SK-N-SH (cell line): ENCODE results near the gene ITIH2. TPM values are rescaled to one million over a fixed set of nuclear protein-coding genes. Genes with fewer than 3 reads are reported as not detected.

Source experiments
- CTCF ChIA-PET: fragments of 300-600, 350-600 bp; formaldehyde crosslinking; extraction: SDS; loops from one replicate; lab custom pipeline; 2021; lab: Yijun Ruan, JAX
- POLR2A ChIA-PET: fragments of 350-600 bp; sonication (Branson Sonifier 250); formaldehyde crosslinking; extraction: SDS; loops from one replicate; lab custom pipeline; 2020; ENCODE audit warnings: antibody characterized with exemption, inconsistent platforms; lab: Yijun Ruan, JAX
- DNase-seq: peaks from one replicate; pipeline ENCODE4 v3.0.0; 2012
- H2AFZ ChIP-seq: fragments of 200-600 bp; sonication (generic); 2 replicates; pipeline ENCODE4 v1.8.1; 2016; ENCODE audit warnings: antibody characterized with exemption, mild to moderate bottlenecking, low read depth
- H3F3A ChIP-seq: fragments of 200-600 bp; sonication (generic); replicated peaks from 2 replicates; pipeline ENCODE3; 2016; ENCODE audit warnings: antibody characterized with exemption, mild to moderate bottlenecking; ENCODE audit not compliant: insufficient read depth
- H3K27ac ChIP-seq, 2 experiments: fragments of 200-500 bp in 1 of 2; fragments of 200-600 bp in 1 of 2; sonication (Bioruptor generic) in 1 of 2; sonication (generic), shearing (Covaris generic) in 1 of 2; 2 replicates each; pipeline versions ENCODE4 v1.5.1 to v1.6.1; 2014 to 2016; ENCODE audit warnings: low read depth in 2 of 2, inconsistent platforms in 1 of 2, low read length in 1 of 2, mild to moderate bottlenecking in 1 of 2, mixed read lengths in 1 of 2
- H3K27me3 ChIP-seq: fragments of 200-600 bp; sonication (generic), shearing (Covaris generic); 2 replicates; pipeline ENCODE4 v1.6.1; 2016; ENCODE audit warnings: mixed run types; ENCODE audit not compliant: insufficient read depth
- H3K36me3 ChIP-seq, 2 experiments: fragments of 200-500 bp in 1 of 2; fragments of 200-600 bp in 1 of 2; sonication (Bioruptor generic) in 1 of 2; sonication (generic) in 1 of 2; replicated peaks in 1 of 2; 2 replicates each; pipeline versions ENCODE3 to v1.5.1; 2014 to 2016; ENCODE audit warnings: low read length in 1 of 2, mild to moderate bottlenecking in 1 of 2; ENCODE audit not compliant: insufficient read depth in 2 of 2, control insufficient read depth in 1 of 2
- H3K4me1 ChIP-seq, 2 experiments: fragments of 200-500 bp in 1 of 2; fragments of 200-600 bp in 1 of 2; sonication (Bioruptor generic) in 1 of 2; sonication (generic), shearing (Covaris generic) in 1 of 2; 2 replicates each; pipeline versions ENCODE4 v1.5.1 to v1.6.1; 2014 to 2016; ENCODE audit warnings: low read depth in 1 of 2, low read length in 1 of 2, mixed run types in 1 of 2; ENCODE audit not compliant: insufficient read depth in 2 of 2, control insufficient read depth in 1 of 2
- H3K4me2 ChIP-seq: fragments of 200-600 bp; sonication (generic), shearing (Covaris generic); 2 replicates; pipeline ENCODE4 v1.6.1; 2017; ENCODE audit warnings: mixed run types
- H3K4me3 ChIP-seq, 2 experiments: fragments of 200-500 bp in 1 of 2; fragments of 200-600 bp in 1 of 2; sonication (Bioruptor generic) in 1 of 2; sonication (generic), shearing (Covaris generic) in 1 of 2; 2 replicates each; pipeline versions ENCODE4 v1.5.1 to v1.8.1; 2014 to 2016; ENCODE audit warnings: low read depth in 2 of 2, inconsistent platforms in 1 of 2, low read length in 1 of 2, mild to moderate bottlenecking in 1 of 2, mixed read lengths in 1 of 2, moderate library complexity in 1 of 2
- H3K79me2 ChIP-seq: fragments of 200-600 bp; sonication (generic); 2 replicates; pipeline ENCODE4 v1.8.1; 2017; ENCODE audit warnings: mild to moderate bottlenecking; ENCODE audit not compliant: insufficient read depth
- H3K9ac ChIP-seq: fragments of 200-600 bp; sonication (generic); 2 replicates; pipeline ENCODE4 v1.6.1; 2017; ENCODE audit warnings: mixed run types
- H3K9me2 ChIP-seq: fragments of 200-600 bp; sonication (generic); 2 replicates; pipeline ENCODE4 v1.6.1; 2017; ENCODE audit warnings: mixed run types
- H3K9me3 ChIP-seq: fragments of 200-600 bp; sonication (generic); 2 replicates; pipeline ENCODE4 v1.6.1; 2017; ENCODE audit warnings: mixed run types, mild to moderate bottlenecking, moderate library complexity
- H4K20me1 ChIP-seq: fragments of 200-600 bp; sonication (generic); 2 replicates; pipeline ENCODE4 v1.6.1; 2017; ENCODE audit warnings: mild to moderate bottlenecking, mixed run types; ENCODE audit not compliant: insufficient read depth
- CHD2 ChIP-seq: fragments of 150-350 bp; IDR thresholded peaks from 2 replicates; pipeline ENCODE4 v1.6.1; 2018; ENCODE audit warnings: low read length; ENCODE audit not compliant: partially characterized antibody
- ELF1 ChIP-seq: IDR thresholded peaks from 2 replicates; pipeline ENCODE4 v1.4.0; 2012
- EZH2phosphoT487 ChIP-seq: fragments of 200-600 bp; sonication (generic); IDR thresholded peaks from 2 replicates; pipeline ENCODE4 v1.6.1; 2017; ENCODE audit warnings: low read depth, mixed run types, mild to moderate bottlenecking, antibody characterized with exemption, moderate library complexity, borderline replicate concordance
- FOXM1 ChIP-seq: IDR thresholded peaks from 2 replicates; pipeline ENCODE4 v1.4.0; 2012; ENCODE audit warnings: low read depth, mild to moderate bottlenecking
- GATA2 ChIP-seq: sonication (generic); formaldehyde crosslinking; IDR thresholded peaks from 2 replicates; pipeline ENCODE4 v1.5.0; 2020; ENCODE audit warnings: mild to moderate bottlenecking, missing genetic modification reagents
- JUND ChIP-seq: IDR thresholded peaks from 2 replicates; pipeline ENCODE4 v1.4.0; 2012
- MXI1 ChIP-seq: IDR thresholded peaks from 2 replicates; pipeline ENCODE4 v1.6.1; 2012; ENCODE audit warnings: mild to moderate bottlenecking, low read depth, low read length, improper control_type of control experiment
- NFIC ChIP-seq: IDR thresholded peaks from 2 replicates; pipeline ENCODE4 v1.4.0; 2012; ENCODE audit warnings: borderline replicate concordance
- NRF1 ChIP-seq: IDR thresholded peaks from 2 replicates; pipeline ENCODE4 v1.6.1; 2012; ENCODE audit warnings: low read depth, mild to moderate bottlenecking, low read length
- POLR2AphosphoS5 ChIP-seq: IDR thresholded peaks from 2 replicates; pipeline ENCODE4 v1.6.1; 2012; ENCODE audit warnings: low read depth, low read length
- RAD21 ChIP-seq: IDR thresholded peaks from 2 replicates; pipeline ENCODE4 v1.6.1; 2012; ENCODE audit warnings: mild to moderate bottlenecking, low read length
- RXRA ChIP-seq: IDR thresholded peaks from 2 replicates; pipeline ENCODE4 v1.4.0; 2012; ENCODE audit warnings: low read depth, mild to moderate bottlenecking, borderline replicate concordance
- SMC3 ChIP-seq: IDR thresholded peaks from 2 replicates; pipeline ENCODE4 v1.6.1; 2012; ENCODE audit warnings: low read depth, low read length, improper control_type of control experiment
- YY1 ChIP-seq: IDR thresholded peaks from 2 replicates; pipeline ENCODE4 v1.4.0; 2012; ENCODE audit warnings: low read depth, mild to moderate bottlenecking
- WGBS: methylation state at CpG from one replicate; pipeline ENCODE4 v1.1.6; 2017; ENCODE audit warnings: low lambda C conversion rate; 5-methylcytosine and 5-hydroxymethylcytosine counted together
- polyA plus RNA-seq, 3 experiments: library from polyadenylated mRNA; depleted of rRNA; stranded (reverse); fragments of >200 nt; gene quantifications; 2 replicates each; pipeline ENCODE4 v1.2.3, GENCODE V29; 2012
- TF ChIP-seq, protein P1 (sequence below): IDR thresholded peaks from 2 replicates; pipeline ENCODE4 v1.4.0; 2012; ENCODE audit warnings: low read depth, borderline replicate concordance
- TF ChIP-seq, protein P2 (sequence below): IDR thresholded peaks from 2 replicates; pipeline ENCODE4; 2012
- TF ChIP-seq, protein P3 (sequence below): IDR thresholded peaks from 2 replicates; pipeline ENCODE4 v1.4.0; 2012; ENCODE audit warnings: low read depth, borderline replicate concordance
- TF ChIP-seq, protein P4 (sequence below): fragments of 150-350 bp; IDR thresholded peaks from 2 replicates; pipeline ENCODE4 v1.6.1; 2017; ENCODE audit warnings: antibody characterized with exemption, low read length, low read depth, borderline replicate concordance
- TF ChIP-seq, protein P5 (sequence below): fragments of 150-350 bp; IDR thresholded peaks from 2 replicates; pipeline ENCODE4 v1.6.1; 2016; ENCODE audit warnings: mild to moderate bottlenecking, low read depth, low read length

The ITIH2 gene
- polyA plus RNA-seq, 1 of the 3 experiments (the other 2 are of a cell fraction) = not detected

DNA sequence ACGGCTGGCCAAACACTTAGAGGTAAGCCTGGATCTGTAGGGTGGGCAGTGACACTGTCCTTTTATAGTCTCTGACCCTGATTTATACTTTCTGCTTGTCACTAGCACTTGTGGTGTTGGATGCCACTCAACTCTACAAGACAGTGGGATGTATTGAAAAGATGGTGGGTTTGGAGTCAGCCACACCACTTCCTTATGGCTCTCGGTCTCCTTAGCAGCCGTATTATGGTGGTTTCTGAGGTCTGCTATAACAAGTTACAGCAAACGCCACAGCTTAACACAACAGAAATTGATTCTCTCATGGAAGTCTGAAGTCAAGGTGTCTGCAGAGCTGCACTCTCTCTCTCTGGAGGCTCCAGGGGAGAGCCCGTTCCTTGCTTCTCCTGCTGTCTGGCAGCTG, 14.7 kb downstream of the ITIH2 start (continued):
- TF ChIP-seq, protein P1, sequence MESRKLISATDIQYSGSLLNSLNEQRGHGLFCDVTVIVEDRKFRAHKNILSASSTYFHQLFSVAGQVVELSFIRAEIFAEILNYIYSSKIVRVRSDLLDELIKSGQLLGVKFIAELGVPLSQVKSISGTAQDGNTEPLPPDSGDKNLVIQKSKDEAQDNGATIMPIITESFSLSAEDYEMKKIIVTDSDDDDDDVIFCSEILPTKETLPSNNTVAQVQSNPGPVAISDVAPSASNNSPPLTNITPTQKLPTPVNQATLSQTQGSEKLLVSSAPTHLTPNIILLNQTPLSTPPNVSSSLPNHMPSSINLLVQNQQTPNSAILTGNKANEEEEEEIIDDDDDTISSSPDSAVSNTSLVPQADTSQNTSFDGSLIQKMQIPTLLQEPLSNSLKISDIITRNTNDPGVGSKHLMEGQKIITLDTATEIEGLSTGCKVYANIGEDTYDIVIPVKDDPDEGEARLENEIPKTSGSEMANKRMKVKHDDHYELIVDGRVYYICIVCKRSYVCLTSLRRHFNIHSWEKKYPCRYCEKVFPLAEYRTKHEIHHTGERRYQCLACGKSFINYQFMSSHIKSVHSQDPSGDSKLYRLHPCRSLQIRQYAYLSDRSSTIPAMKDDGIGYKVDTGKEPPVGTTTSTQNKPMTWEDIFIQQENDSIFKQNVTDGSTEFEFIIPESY = no peak
- TF ChIP-seq, protein P2, sequence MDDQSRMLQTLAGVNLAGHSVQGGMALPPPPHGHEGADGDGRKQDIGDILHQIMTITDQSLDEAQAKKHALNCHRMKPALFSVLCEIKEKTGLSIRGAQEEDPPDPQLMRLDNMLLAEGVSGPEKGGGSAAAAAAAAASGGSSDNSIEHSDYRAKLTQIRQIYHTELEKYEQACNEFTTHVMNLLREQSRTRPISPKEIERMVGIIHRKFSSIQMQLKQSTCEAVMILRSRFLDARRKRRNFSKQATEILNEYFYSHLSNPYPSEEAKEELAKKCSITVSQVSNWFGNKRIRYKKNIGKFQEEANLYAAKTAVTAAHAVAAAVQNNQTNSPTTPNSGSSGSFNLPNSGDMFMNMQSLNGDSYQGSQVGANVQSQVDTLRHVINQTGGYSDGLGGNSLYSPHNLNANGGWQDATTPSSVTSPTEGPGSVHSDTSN = no peak
- TF ChIP-seq EZH2phosphoT487 (no peak), NFIC (no peak), YY1 (no peak), RAD21 (no peak), MXI1 (no peak), ELF1 (no peak), NRF1 (no peak), JUND (no peak)
- TF ChIP-seq, protein P3, sequence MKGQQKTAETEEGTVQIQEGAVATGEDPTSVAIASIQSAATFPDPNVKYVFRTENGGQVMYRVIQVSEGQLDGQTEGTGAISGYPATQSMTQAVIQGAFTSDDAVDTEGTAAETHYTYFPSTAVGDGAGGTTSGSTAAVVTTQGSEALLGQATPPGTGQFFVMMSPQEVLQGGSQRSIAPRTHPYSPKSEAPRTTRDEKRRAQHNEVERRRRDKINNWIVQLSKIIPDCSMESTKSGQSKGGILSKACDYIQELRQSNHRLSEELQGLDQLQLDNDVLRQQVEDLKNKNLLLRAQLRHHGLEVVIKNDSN = no peak

DNA sequence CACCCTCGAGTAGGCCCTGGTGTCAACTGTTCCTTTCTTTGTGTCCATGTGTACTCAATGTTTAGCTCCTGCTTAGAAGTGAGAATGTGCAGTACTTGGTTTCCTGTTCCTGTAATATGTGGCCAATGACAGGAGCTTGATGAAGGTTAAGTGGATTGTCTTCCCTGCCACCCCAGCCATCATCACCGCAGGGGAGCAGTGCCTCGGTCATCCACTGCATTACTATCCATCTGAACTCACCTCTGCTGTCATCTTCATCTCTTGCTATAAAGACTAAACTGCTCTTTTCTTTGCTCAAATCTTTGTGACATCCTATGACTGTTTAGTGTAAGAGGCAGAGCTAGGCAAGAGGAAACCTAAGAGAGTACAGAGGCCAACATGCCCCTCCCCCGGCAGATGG, 15.6 kb downstream of the ITIH2 start:
- H2AFZ ChIP-seq = no peak overlapping the region
- H3K79me2 ChIP-seq = no peaks in the 10 kb centered on the region
- no peak overlapping the region for H3K27ac ChIP-seq
- no peaks in the 10 kb centered on the region for H3K36me3 ChIP-seq
- no peaks in the 10 kb centered on the region for H3K4me1 ChIP-seq
- H3K9me2 ChIP-seq = no peaks in the 10 kb centered on the region
- no peaks in the 10 kb centered on the region for H3F3A ChIP-seq
- no peaks in the 10 kb centered on the region for H4K20me1 ChIP-seq
- DNase-seq = no peak
- WGBS = 62% methylated on average over 4 of the region's 4 CpGs
- no peak overlapping the region for H3K4me2 ChIP-seq
- H3K9me3 ChIP-seq = no peaks in the 10 kb centered on the region
- H3K9ac ChIP-seq = no peak overlapping the region
- POLR2A ChIA-PET = no interaction called here
- TF ChIP-seq, protein P2 = no peak
- TF ChIP-seq RXRA (no peak), GATA2 (CRISPR knock-in tag) (no peak), CHD2 (no peak), SMC3 (no peak), NFIC (no peak), MXI1 (no peak), POLR2AphosphoS5 (no peak), FOXM1 (no peak)
- TF ChIP-seq, protein P1 = no peak
- TF ChIP-seq, protein P4, sequence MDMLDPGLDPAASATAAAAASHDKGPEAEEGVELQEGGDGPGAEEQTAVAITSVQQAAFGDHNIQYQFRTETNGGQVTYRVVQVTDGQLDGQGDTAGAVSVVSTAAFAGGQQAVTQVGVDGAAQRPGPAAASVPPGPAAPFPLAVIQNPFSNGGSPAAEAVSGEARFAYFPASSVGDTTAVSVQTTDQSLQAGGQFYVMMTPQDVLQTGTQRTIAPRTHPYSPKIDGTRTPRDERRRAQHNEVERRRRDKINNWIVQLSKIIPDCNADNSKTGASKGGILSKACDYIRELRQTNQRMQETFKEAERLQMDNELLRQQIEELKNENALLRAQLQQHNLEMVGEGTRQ = no peak
- TF ChIP-seq, protein P5, sequence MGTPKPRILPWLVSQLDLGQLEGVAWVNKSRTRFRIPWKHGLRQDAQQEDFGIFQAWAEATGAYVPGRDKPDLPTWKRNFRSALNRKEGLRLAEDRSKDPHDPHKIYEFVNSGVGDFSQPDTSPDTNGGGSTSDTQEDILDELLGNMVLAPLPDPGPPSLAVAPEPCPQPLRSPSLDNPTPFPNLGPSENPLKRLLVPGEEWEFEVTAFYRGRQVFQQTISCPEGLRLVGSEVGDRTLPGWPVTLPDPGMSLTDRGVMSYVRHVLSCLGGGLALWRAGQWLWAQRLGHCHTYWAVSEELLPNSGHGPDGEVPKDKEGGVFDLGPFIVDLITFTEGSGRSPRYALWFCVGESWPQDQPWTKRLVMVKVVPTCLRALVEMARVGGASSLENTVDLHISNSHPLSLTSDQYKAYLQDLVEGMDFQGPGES = no peak
- CTCF ChIA-PET = interaction anchor here (2.1 kb wide), 1 partner anchor 32 kb away, joined by 4 read pairs; no protein-coding TSS in a partner anchor
- no peak overlapping the region for H3K4me3 ChIP-seq
- no peaks in the 10 kb centered on the region; the same call in 1 of the 2 replicates for H3K27me3 ChIP-seq
